Activated gamma-delta T cell treated with Interleukin-2 at 50 U/mL for 16 hours (primary cell): ENCODE results near the gene LRRC27.

Source experiments
- DNase-seq: peaks from one replicate; pipeline ENCODE4 v3.0.0-alpha.2; 2020

LRRC27 gene

GRCh38 chr10:132360766-132361447 lies 28.9 kb downstream of the LRRC27 start:
- DNase-seq: no peak

- DNase-seq: no peak
These were observed 29.6 kb downstream of the LRRC27 start for GRCh38 chr10:132361581-132362101.

- DNase-seq: no peak
These were observed 30.2 kb downstream of the LRRC27 start for GRCh38 chr10:132362151-132362611.

- no peak for DNase-seq
These were observed 31.4 kb downstream of the LRRC27 start for GRCh38 chr10:132363376-132363775.

GRCh38 chr10:132363921-132364593 lies 32.1 kb downstream of the LRRC27 start:
- DNase-seq: no peak

GRCh38 chr10:132364594-132364970 lies 32.6 kb downstream of the LRRC27 start:
- no peak for DNase-seq

- DNase-seq: no peak
These were observed 33.1 kb downstream of the LRRC27 start for GRCh38 chr10:132365102-132365501.

- no peak for DNase-seq
These were observed 34.0 kb downstream of the LRRC27 start for GRCh38 chr10:132366006-132366405.

- DNase-seq: no peak
These were observed 34.5 kb downstream of the LRRC27 start for GRCh38 chr10:132366499-132366898.

GRCh38 chr10:132368391-132368790 lies 36.4 kb downstream of the LRRC27 start:
- no peak for DNase-seq

- DNase-seq: no peak
These were observed 37.1 kb downstream of the LRRC27 start for GRCh38 chr10:132368881-132369635.

GRCh38 chr10:132369636-132370185 lies 37.7 kb downstream of the LRRC27 start:
- DNase-seq: no peak

GRCh38 chr10:132370426-132371340 lies 38.7 kb downstream of the LRRC27 start:
- no peak for DNase-seq

GRCh38 chr10:132371641-132372081 lies 39.7 kb downstream of the LRRC27 start:
- no peak for DNase-seq

GRCh38 chr10:132372516-132373095 lies 40.6 kb downstream of the LRRC27 start:
- no peak for DNase-seq

GRCh38 chr10:132373241-132373955 lies 41.4 kb downstream of the LRRC27 start:
- DNase-seq: no peak

GRCh38 chr10:132374176-132374575 lies 42.2 kb downstream of the LRRC27 start:
- DNase-seq: no peak

GRCh38 chr10:132374612-132375011 lies 42.6 kb downstream of the LRRC27 start:
- no peak for DNase-seq

GRCh38 chr10:132375116-132375794 lies 43.3 kb downstream of the LRRC27 start:
- DNase-seq: no peak

- DNase-seq: no peak
These were observed 43.9 kb downstream of the LRRC27 start for GRCh38 chr10:132375795-132376297.
